Neural crest cell (in vitro differentiated cells): ENCODE measurements around the gene PCNX2. TPM values are rescaled to one million over a fixed set of nuclear protein-coding genes. Genes with fewer than 3 reads are reported as not detected.
A peak's percentile ranks its signal among the peaks of the same experiment; 100 is the strongest.

ENCODE experiments used
- DNase-seq: peaks from one replicate; pipeline ENCODE4 v3.0.0; 2021; ENCODE audit warnings: low read depth, mixed read lengths, low spot score
- H3K27ac Mint-ChIP-seq: one replicate; pipeline ENCODE4 v1.8.0; 2021; ENCODE audit warnings: mild to moderate bottlenecking, mixed read lengths; ENCODE audit not compliant: unreplicated experiment
- H3K27me3 Mint-ChIP-seq: 2 replicates; pipeline ENCODE4 v1.8.0; 2021; ENCODE audit warnings: low read depth, mild to moderate bottlenecking, mixed read lengths
- H3K36me3 Mint-ChIP-seq: 2 replicates; pipeline ENCODE4 v1.8.0; 2021; ENCODE audit warnings: low read depth, mild to moderate bottlenecking, mixed read lengths
- H3K4me1 Mint-ChIP-seq: 2 replicates; pipeline ENCODE4 v1.8.0; 2021; ENCODE audit warnings: mixed read lengths
- H3K4me3 Mint-ChIP-seq: one replicate; pipeline ENCODE4 v1.8.0; 2021; ENCODE audit warnings: mild to moderate bottlenecking, mixed read lengths
- H3K9me3 Mint-ChIP-seq: 2 replicates; pipeline ENCODE4 v1.8.0; 2021; ENCODE audit warnings: mixed read lengths
- total RNA-seq: library from RNA; stranded (reverse); gene quantifications from 2 replicates; pipeline ENCODE4 v1.2.1, GENCODE V29; 2021
- TF ChIP-seq, protein P1 (sequence below): fragments of 200-600 bp; sonication (generic); conservative IDR thresholded peaks from 2 replicates; pipeline ENCODE4 v1.5.0; 2021; ENCODE audit warnings: antibody characterized with exemption, mild to moderate bottlenecking

Gene PCNX2
- total RNA-seq, 1 donor from 2014 or later, result 13.6 TPM

DNA sequence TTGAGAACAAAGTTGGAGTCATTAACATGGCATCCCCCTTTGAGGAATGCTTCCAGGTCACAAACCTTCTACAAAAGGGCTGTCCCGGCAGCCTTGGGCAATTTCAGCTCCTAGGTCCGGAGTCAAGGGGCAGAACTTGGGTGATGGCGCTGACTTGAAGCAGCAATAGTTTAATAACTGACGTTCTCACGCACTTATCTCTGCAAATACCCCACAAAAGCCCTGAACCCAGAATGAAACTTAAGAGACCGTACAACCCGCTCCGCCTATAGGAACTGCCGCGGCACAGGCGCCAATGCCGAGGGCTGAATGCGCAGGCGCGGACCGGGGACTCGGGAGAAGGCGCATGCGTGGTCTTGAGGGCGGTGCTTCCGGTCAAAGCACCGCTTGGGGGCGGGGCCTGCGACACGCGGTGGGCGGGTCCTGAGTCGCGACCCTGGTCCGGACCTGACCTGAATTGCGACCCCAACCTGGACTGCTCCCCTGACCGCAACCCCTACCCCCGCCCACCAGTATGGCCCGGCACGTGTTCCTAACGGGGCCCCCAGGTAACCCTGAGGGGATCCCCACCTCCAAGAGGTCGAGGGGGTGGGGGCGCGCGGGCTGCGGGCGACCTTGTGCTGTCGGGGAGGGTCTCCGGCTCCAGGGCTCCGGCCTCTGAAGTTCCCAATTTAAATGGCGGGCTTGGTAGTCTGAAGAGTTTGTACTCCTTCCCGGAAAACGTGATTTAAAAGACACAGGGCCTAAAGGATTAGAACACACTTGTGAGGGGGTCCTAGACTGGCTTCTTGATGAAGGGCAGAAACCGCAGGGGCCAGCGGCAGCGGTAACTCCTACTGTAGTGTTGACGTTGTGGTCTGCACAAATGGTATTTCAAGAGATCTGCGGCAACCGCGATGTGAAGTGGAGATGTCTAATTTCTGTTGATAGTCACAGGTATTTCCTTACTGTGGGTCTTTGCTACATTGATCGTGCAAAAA lies 345.0 kb downstream of the PCNX2 start, which contains the start of gene NTPCR:
Gene NTPCR (plus strand): TSS at position 415 of the 980 bp plus-strand sequence. CDS start 100 bp downstream, at position 515.
- Mint-ChIP-seq H3K4me3 (peak within 1 kb of the TSS; percentile 97), H3K27me3 (no peaks in the 10 kb centered on the region), H3K27ac (peak within 1 kb of the TSS; percentile 97), H3K9me3 (no peaks in the 10 kb centered on the region), H3K4me1 (peaks cover 42% of the 10 kb centered on the region), H3K36me3 (peaks cover 4% of the 10 kb centered on the region)
- TF ChIP-seq, protein P1, sequence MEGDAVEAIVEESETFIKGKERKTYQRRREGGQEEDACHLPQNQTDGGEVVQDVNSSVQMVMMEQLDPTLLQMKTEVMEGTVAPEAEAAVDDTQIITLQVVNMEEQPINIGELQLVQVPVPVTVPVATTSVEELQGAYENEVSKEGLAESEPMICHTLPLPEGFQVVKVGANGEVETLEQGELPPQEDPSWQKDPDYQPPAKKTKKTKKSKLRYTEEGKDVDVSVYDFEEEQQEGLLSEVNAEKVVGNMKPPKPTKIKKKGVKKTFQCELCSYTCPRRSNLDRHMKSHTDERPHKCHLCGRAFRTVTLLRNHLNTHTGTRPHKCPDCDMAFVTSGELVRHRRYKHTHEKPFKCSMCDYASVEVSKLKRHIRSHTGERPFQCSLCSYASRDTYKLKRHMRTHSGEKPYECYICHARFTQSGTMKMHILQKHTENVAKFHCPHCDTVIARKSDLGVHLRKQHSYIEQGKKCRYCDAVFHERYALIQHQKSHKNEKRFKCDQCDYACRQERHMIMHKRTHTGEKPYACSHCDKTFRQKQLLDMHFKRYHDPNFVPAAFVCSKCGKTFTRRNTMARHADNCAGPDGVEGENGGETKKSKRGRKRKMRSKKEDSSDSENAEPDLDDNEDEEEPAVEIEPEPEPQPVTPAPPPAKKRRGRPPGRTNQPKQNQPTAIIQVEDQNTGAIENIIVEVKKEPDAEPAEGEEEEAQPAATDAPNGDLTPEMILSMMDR, result no peak
- DNase-seq, result peak; percentile 99

DNA sequence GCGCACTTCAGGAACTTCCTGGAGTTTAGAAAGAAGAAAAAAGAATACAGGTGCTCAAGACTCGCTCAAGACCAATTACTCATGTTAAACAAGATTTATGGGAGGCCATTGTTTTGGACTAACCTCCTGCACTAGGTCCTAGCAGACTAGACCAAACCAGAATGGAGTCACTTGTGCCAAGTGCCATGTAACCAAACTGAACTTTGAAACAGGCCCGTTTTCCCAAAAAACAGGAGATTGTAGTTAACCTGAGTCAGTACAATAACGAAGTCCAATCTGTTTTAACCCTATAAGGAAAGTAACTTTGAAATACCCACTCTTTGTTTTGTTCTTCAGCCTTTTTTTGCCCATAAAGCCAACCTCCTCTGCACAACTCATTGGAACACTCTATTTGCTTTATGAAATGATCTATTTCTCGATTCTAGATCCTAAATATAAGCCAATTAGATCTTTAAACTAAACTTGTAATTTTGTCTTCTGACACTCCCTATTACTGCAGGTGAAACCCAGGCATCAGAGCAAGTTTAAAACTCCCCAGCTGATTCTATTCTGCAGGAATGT lies 345.8 kb downstream of the PCNX2 start:
- H3K9me3 Mint-ChIP-seq, result no peaks in the 10 kb centered on the region
- DNase-seq, result no peak
- H3K4me3 Mint-ChIP-seq, result peak overlapping the region; percentile 97
- peak overlapping the region; percentile 97 for H3K27ac Mint-ChIP-seq
- TF ChIP-seq, protein P1, result no peak
- H3K27me3 Mint-ChIP-seq, result no peaks in the 10 kb centered on the region
- peaks cover 42% of the 10 kb centered on the region for H3K4me1 Mint-ChIP-seq
- peaks cover 2% of the 10 kb centered on the region for H3K36me3 Mint-ChIP-seq

DNA sequence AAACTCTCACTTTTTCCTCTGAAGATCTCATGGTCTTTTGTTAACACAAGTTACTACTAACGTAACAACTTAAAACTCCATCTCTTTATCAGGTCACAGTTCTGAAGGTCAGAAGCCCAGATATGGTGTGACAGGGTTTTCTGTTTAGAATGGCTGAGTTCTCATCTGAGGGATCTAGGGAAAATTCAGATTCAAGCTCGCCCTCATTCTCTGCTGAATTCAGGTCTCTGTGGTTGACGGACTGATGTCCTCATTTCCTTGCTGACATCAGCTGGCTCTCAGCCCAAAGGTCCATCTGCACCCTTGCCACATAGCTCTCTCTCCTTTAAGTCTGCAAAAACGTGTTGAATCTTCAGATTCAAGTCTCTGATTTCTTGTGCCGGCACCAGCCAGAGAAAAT lies 351.2 kb downstream of the PCNX2 start:
- Mint-ChIP-seq H3K4me1 (peaks cover 10% of the 10 kb centered on the region), H3K4me3 (no peak overlapping the region), H3K36me3 (no peaks in the 10 kb centered on the region), H3K9me3 (no peaks in the 10 kb centered on the region), H3K27ac (no peak overlapping the region), H3K27me3 (no peaks in the 10 kb centered on the region)
- TF ChIP-seq, protein P1, result no peak
- DNase-seq, result no peak

DNA sequence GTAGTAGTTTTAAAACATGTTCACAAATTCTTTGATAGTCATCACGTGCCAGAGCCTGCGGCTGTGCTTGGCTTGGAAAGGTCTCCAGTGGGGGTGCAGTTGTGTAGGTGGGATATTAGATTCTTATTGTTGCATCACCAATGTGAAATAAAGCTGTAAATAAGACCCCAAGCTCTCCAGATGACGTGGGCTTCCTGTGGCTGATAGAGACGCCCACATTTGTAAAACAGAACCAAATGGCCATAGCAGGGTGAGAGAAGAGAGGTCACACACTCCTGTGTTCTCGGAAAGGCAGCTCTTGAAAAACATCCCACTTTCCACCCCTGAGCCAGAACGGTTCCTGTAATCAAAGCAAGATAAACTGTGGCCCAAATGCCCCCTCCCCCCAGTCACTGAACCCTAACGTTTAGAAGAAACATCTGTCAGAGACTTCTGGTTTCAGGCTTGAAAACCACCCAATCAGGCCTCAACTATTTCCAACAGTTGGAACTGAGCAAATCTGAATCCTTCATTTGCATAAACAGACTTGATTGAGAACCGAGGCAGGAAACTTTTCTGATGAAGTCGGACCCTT lies 351.8 kb downstream of the PCNX2 start:
- no peak overlapping the region for H3K4me3 Mint-ChIP-seq
- H3K27me3 Mint-ChIP-seq, result no peaks in the 10 kb centered on the region
- H3K27ac Mint-ChIP-seq, result peak overlapping the region; percentile 43
- no peaks in the 10 kb centered on the region for H3K9me3 Mint-ChIP-seq
- TF ChIP-seq, protein P1, result no peak
- no peaks in the 10 kb centered on the region for H3K36me3 Mint-ChIP-seq
- no peak for DNase-seq
- peaks cover 5% of the 10 kb centered on the region for H3K4me1 Mint-ChIP-seq

DNA sequence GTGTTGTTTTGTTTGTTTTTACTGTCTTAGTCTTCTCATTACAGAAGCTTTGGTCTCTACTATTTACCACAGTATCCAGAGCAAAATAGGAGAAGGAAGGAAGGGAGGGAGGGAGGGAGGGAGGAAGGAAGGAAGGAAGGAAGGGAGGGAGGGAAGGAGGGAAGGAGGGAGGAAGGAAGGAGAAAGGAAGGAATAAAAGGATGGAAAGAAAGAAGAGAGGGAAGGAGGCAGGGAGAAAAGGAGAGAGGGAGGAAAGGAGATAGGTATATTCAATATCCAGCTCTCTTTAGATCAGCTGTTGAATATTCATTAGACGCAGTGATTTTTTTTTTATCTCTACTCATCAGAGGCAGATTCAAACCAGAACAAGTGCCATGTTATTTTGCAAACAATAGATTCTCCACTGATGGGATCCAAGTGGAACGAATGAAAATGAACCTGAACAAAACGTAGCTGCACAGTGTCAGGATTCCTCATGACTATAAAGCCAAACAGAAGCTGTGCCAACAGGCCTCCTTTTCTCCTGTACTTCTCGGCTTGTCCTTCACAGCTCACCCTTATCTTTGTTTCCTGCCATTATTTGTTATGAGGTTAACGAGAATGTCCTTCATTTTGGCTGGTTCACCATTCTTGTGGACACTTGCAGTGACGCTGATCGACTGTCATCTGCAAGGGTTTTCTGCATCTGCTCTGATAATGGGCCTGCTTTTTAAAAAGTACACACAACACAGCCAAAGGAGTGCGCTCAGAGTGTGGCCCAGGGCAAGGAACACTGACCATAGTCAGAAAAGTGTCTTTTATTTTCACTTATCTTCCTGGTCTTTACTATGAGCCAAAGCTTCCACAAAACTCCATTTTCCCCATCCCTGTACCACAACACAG lies 352.9 kb downstream of the PCNX2 start:
- TF ChIP-seq, protein P1, result no peak
- no peak for DNase-seq
- peaks cover 10% of the 10 kb centered on the region for H3K4me1 Mint-ChIP-seq
- H3K9me3 Mint-ChIP-seq, result no peaks in the 10 kb centered on the region
- no peaks in the 10 kb centered on the region for H3K36me3 Mint-ChIP-seq
- H3K4me3 Mint-ChIP-seq, result no peak overlapping the region
- H3K27ac Mint-ChIP-seq, result no peak overlapping the region
- H3K27me3 Mint-ChIP-seq, result no peaks in the 10 kb centered on the region
